ENCODE data around the gene TMEM108.

TMEM108 gene

GRCh38 chr3:133169331-133170068 lies 131.3 kb downstream of the TMEM108 start:
- DNase-seq, result peak; percentile 97

- DNase-seq, result no peak
These were observed 133.6 kb downstream of the TMEM108 start for GRCh38 chr3:133171831-133172230.

- peak; percentile 83 for DNase-seq
These were observed 143.4 kb downstream of the TMEM108 start for GRCh38 chr3:133181392-133182150.

- DNase-seq, result no peak
These were observed 149.7 kb downstream of the TMEM108 start for GRCh38 chr3:133187870-133188379.

- DNase-seq, result no peak
These were observed 150.8 kb downstream of the TMEM108 start for GRCh38 chr3:133188996-133189395.

- DNase-seq, result no peak
These were observed 151.7 kb downstream of the TMEM108 start for GRCh38 chr3:133189893-133190292.

- DNase-seq, result no peak
These were observed 153.6 kb downstream of the TMEM108 start for GRCh38 chr3:133191818-133192217.

GRCh38 chr3:133192363-133192945 lies 154.3 kb downstream of the TMEM108 start:
- no peak for DNase-seq

GRCh38 chr3:133192967-133193366 lies 154.8 kb downstream of the TMEM108 start:
- no peak for DNase-seq

- DNase-seq, result no peak
These were observed 158.3 kb downstream of the TMEM108 start for GRCh38 chr3:133196527-133196926.

- DNase-seq, result no peak
These were observed 159.4 kb downstream of the TMEM108 start for GRCh38 chr3:133197619-133198018.

- DNase-seq, result no peak
These were observed 168.7 kb downstream of the TMEM108 start for GRCh38 chr3:133206921-133207320.

- DNase-seq, result no peak
These were observed 170.0 kb downstream of the TMEM108 start for GRCh38 chr3:133208184-133208583.

GRCh38 chr3:133209871-133210550 lies 171.8 kb downstream of the TMEM108 start:
- DNase-seq, result no peak

- DNase-seq, result no peak
These were observed 172.5 kb downstream of the TMEM108 start for GRCh38 chr3:133210656-133211055.

GRCh38 chr3:133211449-133211848 lies 173.3 kb downstream of the TMEM108 start:
- peak; percentile 58 for DNase-seq

GRCh38 chr3:133211856-133212255 lies 173.7 kb downstream of the TMEM108 start:
- DNase-seq, result peak; percentile 41

GRCh38 chr3:133213937-133214336 lies 175.7 kb downstream of the TMEM108 start:
- DNase-seq, result peak; percentile 6

- DNase-seq, result no peak
These were observed 189.6 kb downstream of the TMEM108 start for GRCh38 chr3:133227813-133228212.

- DNase-seq, result peak; percentile 98
These were observed 192.0 kb downstream of the TMEM108 start for GRCh38 chr3:133230195-133230594.

GRCh38 chr3:133236901-133237300 lies 198.7 kb downstream of the TMEM108 start:
- DNase-seq, result no peak

GRCh38 chr3:133237380-133237779 lies 199.2 kb downstream of the TMEM108 start:
- DNase-seq, result peak; percentile 42

GRCh38 chr3:133238015-133238414 lies 199.8 kb downstream of the TMEM108 start:
- no peak for DNase-seq

Measured in NCI-H82 (cell line).